Prostate gland (tissue), 2 donors: ENCODE measurements around the gene PRKRIP1.
"Not testable (repeated sequence)": the region's sequence is repeated elsewhere in the genome, so short reads cannot be mapped to it uniquely, and the experiment has no call there.

Source experiments
- POLR2A ChIP-seq: fragments of 450-650 bp; IDR thresholded peaks from one replicate; pipeline ENCODE4 v1.6.1; 2016; ENCODE audit warnings: antibody characterized with exemption, mild to moderate bottlenecking
- TF ChIP-seq, protein P1 (sequence below), 4 experiments: fragments of 200-600 bp in 2 of 4; fragments of 450-650 bp in 2 of 4; sonication (generic) in 2 of 4; IDR thresholded peaks; 1 replicate in 3 of 4; 2 replicates in 1 of 4; pipeline ENCODE4 v1.5.1; 2016 to 2019; ENCODE audit warnings: antibody characterized with exemption in 4 of 4, mild to moderate bottlenecking in 2 of 4, moderate library complexity in 2 of 4

DNA sequence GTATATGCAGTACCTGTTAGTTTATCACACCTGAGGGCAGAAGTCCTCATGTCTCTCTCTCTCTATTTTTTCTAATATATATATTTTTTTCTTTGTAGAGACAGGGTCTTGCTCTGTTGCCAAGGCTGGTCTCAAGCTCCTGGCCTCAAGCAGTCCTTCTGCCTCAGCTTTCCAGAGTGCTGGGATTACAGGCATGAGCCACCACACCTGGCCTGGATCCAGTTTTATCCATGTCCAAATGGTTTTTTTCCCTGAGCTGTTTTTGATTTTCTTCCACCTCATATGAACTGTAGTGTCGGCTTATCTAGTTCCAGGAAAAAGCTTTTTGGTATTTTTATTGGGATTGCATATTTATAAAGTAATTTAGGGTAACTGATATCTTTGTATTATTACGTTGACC, 23.4 kb upstream of the PRKRIP1 start:
- TF ChIP-seq, protein P1, sequence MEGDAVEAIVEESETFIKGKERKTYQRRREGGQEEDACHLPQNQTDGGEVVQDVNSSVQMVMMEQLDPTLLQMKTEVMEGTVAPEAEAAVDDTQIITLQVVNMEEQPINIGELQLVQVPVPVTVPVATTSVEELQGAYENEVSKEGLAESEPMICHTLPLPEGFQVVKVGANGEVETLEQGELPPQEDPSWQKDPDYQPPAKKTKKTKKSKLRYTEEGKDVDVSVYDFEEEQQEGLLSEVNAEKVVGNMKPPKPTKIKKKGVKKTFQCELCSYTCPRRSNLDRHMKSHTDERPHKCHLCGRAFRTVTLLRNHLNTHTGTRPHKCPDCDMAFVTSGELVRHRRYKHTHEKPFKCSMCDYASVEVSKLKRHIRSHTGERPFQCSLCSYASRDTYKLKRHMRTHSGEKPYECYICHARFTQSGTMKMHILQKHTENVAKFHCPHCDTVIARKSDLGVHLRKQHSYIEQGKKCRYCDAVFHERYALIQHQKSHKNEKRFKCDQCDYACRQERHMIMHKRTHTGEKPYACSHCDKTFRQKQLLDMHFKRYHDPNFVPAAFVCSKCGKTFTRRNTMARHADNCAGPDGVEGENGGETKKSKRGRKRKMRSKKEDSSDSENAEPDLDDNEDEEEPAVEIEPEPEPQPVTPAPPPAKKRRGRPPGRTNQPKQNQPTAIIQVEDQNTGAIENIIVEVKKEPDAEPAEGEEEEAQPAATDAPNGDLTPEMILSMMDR (IDR thresholded peaks at IDR 0.05), result not testable (repeated sequence)
- not testable (repeated sequence) for TF ChIP-seq POLR2A
